Activated CD4-positive, alpha-beta T cell treated with anti-CD3 and anti-CD28 coated beads, Interleukin-2, amount 50 U/mL, for 4 hours (primary cell): ENCODE measurements around the gene SUN1.
A peak's percentile ranks its signal among the peaks of the same experiment; 100 is the strongest.
"Not testable (repeated sequence)": the region's sequence is repeated elsewhere in the genome, so short reads cannot be mapped to it uniquely, and the experiment has no call there.

ENCODE experiments used
- DNase-seq, 2 experiments: peaks; one replicate each; pipeline ENCODE4 v3.0.0-alpha.2; 2020

SUN1 gene

GRCh38 chr7:923108-924041 is 91.1 kb downstream of the SUN1 start:
- peak; percentile 90 to 93 for DNase-seq

- DNase-seq, result not testable (repeated sequence)
Observed at GRCh38 chr7:924042-924441, 91.8 kb downstream of the SUN1 start.
